Testis (tissue), 3 donors: ENCODE measurements around the gene RASGRF2. TPM values are rescaled to one million over a fixed set of nuclear protein-coding genes. Genes with fewer than 3 reads are reported as not detected.

Source experiments
- DNase-seq: peaks from one replicate; pipeline ENCODE4 v3.0.0-alpha.2; 2019
- H3K27ac ChIP-seq, 2 donors: fragments of 200-600 bp; sonication (generic); one replicate each; pipeline ENCODE4 v1.5.1; 2019
- H3K27me3 ChIP-seq: fragments of 200-600 bp; sonication (generic); one replicate; pipeline ENCODE4 v1.5.1; 2019
- H3K36me3 ChIP-seq: fragments of 200-600 bp; sonication (generic); one replicate; pipeline ENCODE4 v1.5.1; 2017; ENCODE audit warnings: low read depth; ENCODE audit errors: missing control alignments
- H3K4me1 ChIP-seq: fragments of 200-600 bp; sonication (generic); one replicate; pipeline ENCODE4 v1.5.1; 2019
- H3K4me3 ChIP-seq, 2 donors: fragments of 200-600 bp; sonication (generic); one replicate each; pipeline ENCODE4 v1.5.1; 2017 to 2019
- H3K9me3 ChIP-seq: fragments of 200-600 bp; sonication (generic); one replicate; pipeline ENCODE4 v1.5.1; 2017
- CTCF ChIP-seq, 3 experiments: fragments of 450-650 bp in 2 of 3; fragments of 200-600 bp in 1 of 3; sonication (generic) in 1 of 3; IDR thresholded peaks; one replicate each; pipeline ENCODE4 v1.5.1; 2016 to 2019; ENCODE audit warnings: antibody characterized with exemption in 3 of 3, mild to moderate bottlenecking in 2 of 3, moderate library complexity in 1 of 3
- POLR2A ChIP-seq: fragments of 450-650 bp; IDR thresholded peaks from one replicate; pipeline ENCODE4 v1.6.1; 2017; ENCODE audit warnings: antibody characterized with exemption, mild to moderate bottlenecking, moderate library complexity
- WGBS, 2 donors: methylation state at CpG; one replicate each; pipeline ENCODE4 v1.1.5; 2018; 5-methylcytosine and 5-hydroxymethylcytosine counted together
- intact Hi-C: fragments of 100-400 bp; cut with DNase I; formaldehyde crosslinking; loops from one replicate; pipeline ENCODE4 v1.15.1; 2023; ENCODE audit warnings: low total_unique reads
- polyA plus RNA-seq: library from polyadenylated mRNA; stranded (reverse); fragments of 350-450 nt; fragmentation: Illumina TruSeq; extraction: RNeasy Lipid Tissue Mini Kit (QIAGEN cat#74804); gene quantifications from one replicate; pipeline ENCODE4 v1.2.3, GENCODE V29; 2014; ENCODE audit warnings: low read depth, low replicate concordance; ENCODE audit not compliant: insufficient read depth
- total RNA-seq, 2 donors: library from RNA; depleted of rRNA; stranded (reverse); fragments of >200 nt; gene quantifications; one replicate each; pipeline ENCODE4 v1.2.3, GENCODE V29; 2016

Gene RASGRF2
- total and polyA plus RNA-seq, 3 donors from 2014 or later = 6.2 to 11.3 (median 7.8) TPM

- no peak overlapping the region for H3K4me3 ChIP-seq
- no peak for TF ChIP-seq POLR2A
- no peak for TF ChIP-seq CTCF (IDR thresholded peaks at IDR 0.05)
- no peak overlapping the region for H3K27ac ChIP-seq
- 89 to 90% methylated on average over 9 of the region's 9 CpGs for WGBS, 2 donors
- no peaks in the 10 kb centered on the region for H3K36me3 ChIP-seq
- no peaks in the 10 kb centered on the region for H3K27me3 ChIP-seq
- intact Hi-C loops = no loop called here
- H3K4me1 ChIP-seq = no peaks in the 10 kb centered on the region
- DNase-seq = no peak
- H3K9me3 ChIP-seq = no peaks in the 10 kb centered on the region
Observed at GRCh38 chr5:81182396-81183390, 222.5 kb downstream of the RASGRF2 start.

GRCh38 chr5:81183811-81184748 is 223.9 kb downstream of the RASGRF2 start:
- no peaks in the 10 kb centered on the region for H3K4me1 ChIP-seq
- TF ChIP-seq CTCF (IDR thresholded peaks at IDR 0.05) (no peak), POLR2A (no peak)
- WGBS, 2 donors = 85 to 90% methylated on average over 11 of the region's 11 CpGs
- H3K4me3 ChIP-seq = no peak overlapping the region
- no peaks in the 10 kb centered on the region for H3K27me3 ChIP-seq
- no peak overlapping the region for H3K27ac ChIP-seq
- intact Hi-C loops = no loop called here
- H3K9me3 ChIP-seq = no peaks in the 10 kb centered on the region
- no peaks in the 10 kb centered on the region for H3K36me3 ChIP-seq
- DNase-seq = no peak

GRCh38 chr5:81184749-81185110 is 224.6 kb downstream of the RASGRF2 start:
- H3K36me3 ChIP-seq = no peaks in the 10 kb centered on the region
- no peak for TF ChIP-seq CTCF (IDR thresholded peaks at IDR 0.05)
- no peak for TF ChIP-seq POLR2A
- H3K4me1 ChIP-seq = no peaks in the 10 kb centered on the region
- no peak for DNase-seq
- intact Hi-C loops = no loop called here
- H3K4me3 ChIP-seq = no peak overlapping the region
- H3K27ac ChIP-seq = no peak overlapping the region
- 83 to 86% methylated on average over 6 of the region's 6 CpGs for WGBS, 2 donors
- H3K27me3 ChIP-seq = no peaks in the 10 kb centered on the region
- H3K9me3 ChIP-seq = no peaks in the 10 kb centered on the region

GRCh38 chr5:81187885-81188284 is 227.7 kb downstream of the RASGRF2 start:
- intact Hi-C loops = no loop called here
- H3K9me3 ChIP-seq = no peaks in the 10 kb centered on the region
- H3K36me3 ChIP-seq = no peaks in the 10 kb centered on the region
- no peak for TF ChIP-seq CTCF (IDR thresholded peaks at IDR 0.05)
- TF ChIP-seq POLR2A = no peak
- H3K4me3 ChIP-seq = no peak overlapping the region
- H3K27me3 ChIP-seq = no peaks in the 10 kb centered on the region
- WGBS, 2 donors = 65 to 84% methylated on average over 6 of the region's 6 CpGs
- no peak for DNase-seq
- no peaks in the 10 kb centered on the region for H3K4me1 ChIP-seq
- H3K27ac ChIP-seq = no peak overlapping the region
